ENCODE results near the gene KCTD10.

KCTD10 gene

GRCh38 chr12:109459247-109459646, 17.9 kb downstream of the KCTD10 start:
- no peak overlapping the region for H3K4me3 ChIP-seq (ENCODE audit: low read depth, low read length)
- no peak for TF ChIP-seq CTCF (IDR thresholded peaks at IDR 0.05; ENCODE audit: borderline replicate concordance, insufficient read depth, low read depth, low read length)

- H3K4me3 ChIP-seq (ENCODE audit: low read depth, low read length) = no peak overlapping the region
- no peak for TF ChIP-seq CTCF (IDR thresholded peaks at IDR 0.05; ENCODE audit: borderline replicate concordance, insufficient read depth, low read depth, low read length)
Observed at GRCh38 chr12:109458771-109459208, 18.3 kb downstream of the KCTD10 start.

- H3K4me3 ChIP-seq (ENCODE audit: low read depth, low read length) = no peak overlapping the region
- no peak for TF ChIP-seq CTCF (IDR thresholded peaks at IDR 0.05; ENCODE audit: borderline replicate concordance, insufficient read depth, low read depth, low read length)
Observed at GRCh38 chr12:109458086-109458485, 19.0 kb downstream of the KCTD10 start.

GRCh38 chr12:109455706-109456105, 21.4 kb downstream of the KCTD10 start:
- TF ChIP-seq CTCF (IDR thresholded peaks at IDR 0.05; ENCODE audit: borderline replicate concordance, insufficient read depth, low read depth, low read length) = no peak

GRCh38 chr12:109452489-109452888, 24.6 kb downstream of the KCTD10 start:
- H3K4me3 ChIP-seq (ENCODE audit: low read depth, low read length) = no peak overlapping the region
- TF ChIP-seq CTCF (IDR thresholded peaks at IDR 0.05; ENCODE audit: borderline replicate concordance, insufficient read depth, low read depth, low read length) = no peak

More at GRCh38 chr12:109455706-109456105, 21.4 kb downstream of the KCTD10 start:
- H3K4me3 ChIP-seq (ENCODE audit: low read depth, low read length) = no peak overlapping the region

- no peak for TF ChIP-seq CTCF (IDR thresholded peaks at IDR 0.05; ENCODE audit: borderline replicate concordance, insufficient read depth, low read depth, low read length)
- no peak overlapping the region for H3K4me3 ChIP-seq (ENCODE audit: low read depth, low read length)
Observed at GRCh38 chr12:109451400-109451799, 25.7 kb downstream of the KCTD10 start.

- no peak for TF ChIP-seq CTCF (IDR thresholded peaks at IDR 0.05; ENCODE audit: borderline replicate concordance, insufficient read depth, low read depth, low read length)
- H3K4me3 ChIP-seq (ENCODE audit: low read depth, low read length) = no peak overlapping the region
Observed at GRCh38 chr12:109450980-109451379, 26.1 kb downstream of the KCTD10 start.
